ENCODE data around the gene DAW1.

DNA sequence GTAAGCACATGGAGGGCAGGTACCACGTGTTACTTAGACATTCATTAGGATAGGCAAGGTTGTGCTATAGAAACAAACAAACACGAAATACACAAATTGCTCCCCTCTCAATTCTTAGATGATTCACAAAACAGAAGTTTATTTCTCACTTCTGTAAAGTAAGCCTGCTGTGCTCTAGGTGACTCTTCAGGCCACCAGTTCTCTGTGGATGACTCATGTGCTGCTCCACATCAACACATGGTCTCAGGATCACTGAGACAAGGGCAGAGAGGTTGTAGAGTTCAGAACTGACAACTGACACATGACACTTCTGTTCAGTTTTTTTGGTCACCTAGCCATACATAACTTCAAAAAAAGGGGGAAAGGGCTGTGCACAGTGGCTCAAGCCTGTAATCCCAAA lies 70.6 kb downstream of the DAW1 start:
- TF ChIP-seq EZH2phosphoT487 (IDR thresholded peaks at IDR 0.05; ENCODE audit: borderline replicate concordance, low read length) (no peak), CTCF (conservative IDR thresholded peaks at IDR 0.05; ENCODE audit: low read depth, low read length) (no peak), EZH2 (IDR thresholded peaks at IDR 0.05; ENCODE audit: low read length, unreplicated experiment) (no peak)

Measured in PC-3 (cell line).